Loucy (cell line): ENCODE results near the gene EFNB2.

Experiments
- H2AFZ ChIP-seq: fragments of 200-600 bp; sonication (generic); 2 replicates; pipeline ENCODE4 v1.6.0; 2016; ENCODE audit warnings: antibody characterized with exemption, mild to moderate bottlenecking, low read length, moderate library complexity
- H3F3A ChIP-seq: fragments of 200-600 bp; 2 replicates; pipeline ENCODE4 v1.6.0; 2016; ENCODE audit warnings: antibody characterized with exemption, low read depth, mild to moderate bottlenecking
- H3K27me3 ChIP-seq: fragments of 200-600 bp; sonication (generic); 2 replicates; pipeline ENCODE4 v1.6.1; 2014; ENCODE audit warnings: low read length, mild to moderate bottlenecking; ENCODE audit not compliant: insufficient read depth, poor library complexity, severe bottlenecking
- H3K36me3 ChIP-seq: fragments of 200-600 bp; sonication (generic); 2 replicates; pipeline ENCODE4 v1.6.1; 2016; ENCODE audit warnings: low read length; ENCODE audit not compliant: insufficient read depth
- H3K4me1 ChIP-seq: fragments of 200-600 bp; sonication (generic); 2 replicates; pipeline ENCODE4 v1.5.1; 2014; ENCODE audit warnings: low read length, mild to moderate bottlenecking; ENCODE audit not compliant: insufficient read depth, poor library complexity, severe bottlenecking
- H3K4me2 ChIP-seq: fragments of 200-600 bp; sonication (generic); 2 replicates; pipeline ENCODE4 v1.6.0; 2014; ENCODE audit warnings: antibody characterized with exemption, low read length, low read depth, mild to moderate bottlenecking; ENCODE audit not compliant: poor library complexity, severe bottlenecking
- H3K4me3 ChIP-seq: fragments of 200-600 bp; sonication (generic); 2 replicates; pipeline ENCODE4 v1.5.1; 2014; ENCODE audit warnings: low read length, mild to moderate bottlenecking, mixed read lengths; ENCODE audit not compliant: poor library complexity, severe bottlenecking
- H3K79me2 ChIP-seq: fragments of 200-600 bp; sonication (generic); 2 replicates; pipeline ENCODE4 v1.6.1; 2014; ENCODE audit warnings: low read length; ENCODE audit not compliant: insufficient read depth
- H3K9ac ChIP-seq: fragments of 200-600 bp; sonication (generic); 2 replicates; pipeline ENCODE4 v1.6.0; 2014; ENCODE audit warnings: mild to moderate bottlenecking, low read depth, low read length, moderate library complexity; ENCODE audit not compliant: poor library complexity, severe bottlenecking
- H3K9me2 ChIP-seq: fragments of 200-600 bp; sonication (generic); replicated peaks from 2 replicates; pipeline ENCODE4 v1.6.1; 2016; ENCODE audit warnings: low read depth, low read length, mixed read lengths
- H3K9me3 ChIP-seq: fragments of 200-600 bp; sonication (generic); 2 replicates; pipeline ENCODE4 v1.6.1; 2014; ENCODE audit warnings: mild to moderate bottlenecking, antibody characterized with exemption, low read length, low read depth; ENCODE audit not compliant: insufficient read depth
- H4K20me1 ChIP-seq: fragments of 200-600 bp; sonication (generic); 2 replicates; pipeline ENCODE4 v1.6.0; 2014; ENCODE audit warnings: antibody characterized with exemption, low read length, mild to moderate bottlenecking; ENCODE audit not compliant: insufficient read depth, poor library complexity, severe bottlenecking
- EZH2phosphoT487 ChIP-seq: fragments of 200-600 bp; IDR thresholded peaks from 2 replicates; pipeline ENCODE4 v1.6.1; 2018; ENCODE audit warnings: antibody characterized with exemption, mild to moderate bottlenecking, moderate library complexity, borderline replicate concordance
- TF ChIP-seq, protein P1 (sequence below): fragments of 200-600 bp; sonication (generic); conservative IDR thresholded peaks from 2 replicates; pipeline ENCODE4 v1.5.1; 2014; ENCODE audit warnings: mild to moderate bottlenecking, antibody characterized with exemption, low read length

EFNB2 gene

GRCh38 chr13:106532111-106532929 is 3.1 kb downstream of the EFNB2 start:
- Histone ChIP-seq H3K36me3 (no peaks in the 10 kb centered on the region), H3K9me2 (no peaks in the 10 kb centered on the region), H3K4me2 (no peak overlapping the region), H2AFZ (no peak overlapping the region), H3K79me2 (no peaks in the 10 kb centered on the region), H3K4me1 (no peaks in the 10 kb centered on the region), H3K4me3 (no peak overlapping the region), H3K9ac (no peak overlapping the region), H3K27me3 (no peaks in the 10 kb centered on the region), H3F3A (no peaks in the 10 kb centered on the region), H4K20me1 (no peaks in the 10 kb centered on the region), H3K9me3 (no peaks in the 10 kb centered on the region)
- TF ChIP-seq EZH2phosphoT487 = no peak
- TF ChIP-seq, protein P1, sequence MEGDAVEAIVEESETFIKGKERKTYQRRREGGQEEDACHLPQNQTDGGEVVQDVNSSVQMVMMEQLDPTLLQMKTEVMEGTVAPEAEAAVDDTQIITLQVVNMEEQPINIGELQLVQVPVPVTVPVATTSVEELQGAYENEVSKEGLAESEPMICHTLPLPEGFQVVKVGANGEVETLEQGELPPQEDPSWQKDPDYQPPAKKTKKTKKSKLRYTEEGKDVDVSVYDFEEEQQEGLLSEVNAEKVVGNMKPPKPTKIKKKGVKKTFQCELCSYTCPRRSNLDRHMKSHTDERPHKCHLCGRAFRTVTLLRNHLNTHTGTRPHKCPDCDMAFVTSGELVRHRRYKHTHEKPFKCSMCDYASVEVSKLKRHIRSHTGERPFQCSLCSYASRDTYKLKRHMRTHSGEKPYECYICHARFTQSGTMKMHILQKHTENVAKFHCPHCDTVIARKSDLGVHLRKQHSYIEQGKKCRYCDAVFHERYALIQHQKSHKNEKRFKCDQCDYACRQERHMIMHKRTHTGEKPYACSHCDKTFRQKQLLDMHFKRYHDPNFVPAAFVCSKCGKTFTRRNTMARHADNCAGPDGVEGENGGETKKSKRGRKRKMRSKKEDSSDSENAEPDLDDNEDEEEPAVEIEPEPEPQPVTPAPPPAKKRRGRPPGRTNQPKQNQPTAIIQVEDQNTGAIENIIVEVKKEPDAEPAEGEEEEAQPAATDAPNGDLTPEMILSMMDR = no peak

GRCh38 chr13:106530980-106531481 is 4.4 kb downstream of the EFNB2 start:
- Histone ChIP-seq H3K9ac (no peak overlapping the region), H3K27me3 (no peaks in the 10 kb centered on the region), H4K20me1 (no peaks in the 10 kb centered on the region), H3K4me1 (no peaks in the 10 kb centered on the region), H2AFZ (no peak overlapping the region), H3K4me2 (no peak overlapping the region), H3K36me3 (no peaks in the 10 kb centered on the region), H3K9me3 (no peaks in the 10 kb centered on the region), H3K9me2 (no peaks in the 10 kb centered on the region), H3K4me3 (no peak overlapping the region), H3F3A (no peaks in the 10 kb centered on the region), H3K79me2 (no peaks in the 10 kb centered on the region)
- TF ChIP-seq EZH2phosphoT487 = no peak
- TF ChIP-seq, protein P1 = no peak

GRCh38 chr13:106530171-106530851 is 5.2 kb downstream of the EFNB2 start:
- Histone ChIP-seq H4K20me1 (no peaks in the 10 kb centered on the region), H3K9me2 (no peaks in the 10 kb centered on the region), H3K79me2 (no peaks in the 10 kb centered on the region), H3K36me3 (no peaks in the 10 kb centered on the region), H3K27me3 (no peaks in the 10 kb centered on the region), H3F3A (no peaks in the 10 kb centered on the region), H3K9ac (no peak overlapping the region), H2AFZ (no peak overlapping the region), H3K9me3 (no peaks in the 10 kb centered on the region), H3K4me1 (no peaks in the 10 kb centered on the region), H3K4me3 (no peak overlapping the region), H3K4me2 (no peak overlapping the region)
- no peak for TF ChIP-seq EZH2phosphoT487
- TF ChIP-seq, protein P1 = no peak
